NCI-H1436 (cell line): ENCODE measurements around the gene NRK.
"Not testable (repeated sequence)": the region's sequence is repeated elsewhere in the genome, so short reads cannot be mapped to it uniquely, and the experiment has no call there.

Source experiments
- DNase-seq: peaks from one replicate; lab custom pipeline; 2025; lab: John Stamatoyannopoulos, UW

NRK gene, protein sequence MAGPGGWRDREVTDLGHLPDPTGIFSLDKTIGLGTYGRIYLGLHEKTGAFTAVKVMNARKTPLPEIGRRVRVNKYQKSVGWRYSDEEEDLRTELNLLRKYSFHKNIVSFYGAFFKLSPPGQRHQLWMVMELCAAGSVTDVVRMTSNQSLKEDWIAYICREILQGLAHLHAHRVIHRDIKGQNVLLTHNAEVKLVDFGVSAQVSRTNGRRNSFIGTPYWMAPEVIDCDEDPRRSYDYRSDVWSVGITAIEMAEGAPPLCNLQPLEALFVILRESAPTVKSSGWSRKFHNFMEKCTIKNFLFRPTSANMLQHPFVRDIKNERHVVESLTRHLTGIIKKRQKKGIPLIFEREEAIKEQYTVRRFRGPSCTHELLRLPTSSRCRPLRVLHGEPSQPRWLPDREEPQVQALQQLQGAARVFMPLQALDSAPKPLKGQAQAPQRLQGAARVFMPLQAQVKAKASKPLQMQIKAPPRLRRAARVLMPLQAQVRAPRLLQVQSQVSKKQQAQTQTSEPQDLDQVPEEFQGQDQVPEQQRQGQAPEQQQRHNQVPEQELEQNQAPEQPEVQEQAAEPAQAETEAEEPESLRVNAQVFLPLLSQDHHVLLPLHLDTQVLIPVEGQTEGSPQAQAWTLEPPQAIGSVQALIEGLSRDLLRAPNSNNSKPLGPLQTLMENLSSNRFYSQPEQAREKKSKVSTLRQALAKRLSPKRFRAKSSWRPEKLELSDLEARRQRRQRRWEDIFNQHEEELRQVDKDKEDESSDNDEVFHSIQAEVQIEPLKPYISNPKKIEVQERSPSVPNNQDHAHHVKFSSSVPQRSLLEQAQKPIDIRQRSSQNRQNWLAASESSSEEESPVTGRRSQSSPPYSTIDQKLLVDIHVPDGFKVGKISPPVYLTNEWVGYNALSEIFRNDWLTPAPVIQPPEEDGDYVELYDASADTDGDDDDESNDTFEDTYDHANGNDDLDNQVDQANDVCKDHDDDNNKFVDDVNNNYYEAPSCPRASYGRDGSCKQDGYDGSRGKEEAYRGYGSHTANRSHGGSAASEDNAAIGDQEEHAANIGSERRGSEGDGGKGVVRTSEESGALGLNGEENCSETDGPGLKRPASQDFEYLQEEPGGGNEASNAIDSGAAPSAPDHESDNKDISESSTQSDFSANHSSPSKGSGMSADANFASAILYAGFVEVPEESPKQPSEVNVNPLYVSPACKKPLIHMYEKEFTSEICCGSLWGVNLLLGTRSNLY (N-terminal part only)

DNA sequence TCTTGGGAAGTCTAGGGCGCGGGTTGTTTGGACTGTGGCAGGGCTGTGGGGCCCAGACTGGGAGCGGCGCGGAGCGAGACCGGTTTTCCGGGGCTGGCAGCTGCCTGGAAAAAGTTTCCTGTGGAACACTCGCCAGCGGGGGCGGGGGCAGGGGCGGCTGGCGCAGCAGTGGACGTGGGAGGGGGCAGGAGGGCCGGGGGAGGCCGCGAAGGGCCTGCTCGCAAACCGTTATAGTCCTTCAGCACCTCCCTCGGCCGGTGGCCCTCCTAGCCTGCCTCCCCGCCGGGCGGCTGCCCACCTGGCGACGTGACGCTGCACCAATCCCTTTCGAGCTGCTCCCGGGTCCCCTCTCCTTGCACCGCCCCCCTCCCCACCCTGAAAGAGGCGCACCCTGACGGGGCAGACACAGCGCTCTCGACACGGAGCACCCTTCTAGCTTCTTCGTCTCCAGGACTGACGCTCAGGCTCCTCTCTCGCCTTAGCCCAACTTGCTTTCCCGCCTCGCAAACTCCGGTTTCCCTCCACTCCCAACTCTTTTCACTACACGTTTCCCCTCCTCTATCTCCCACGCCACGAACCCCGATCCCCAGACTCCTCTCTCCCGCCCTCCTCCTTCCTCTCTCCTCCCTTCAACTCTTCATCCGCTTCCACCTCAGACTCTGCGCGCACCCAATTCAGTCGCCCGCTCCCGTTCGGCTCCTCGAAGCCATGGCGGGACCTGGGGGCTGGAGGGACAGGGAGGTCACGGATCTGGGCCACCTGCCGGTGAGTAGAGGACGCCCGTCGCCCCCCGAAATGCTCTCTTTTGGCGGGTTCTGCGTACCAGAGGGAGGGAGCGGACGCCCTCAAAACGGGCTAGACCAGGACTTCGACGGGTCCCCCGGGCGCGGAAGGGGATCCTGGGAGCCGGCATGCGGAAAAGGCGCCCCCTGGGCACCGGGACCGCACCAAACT, at the start of gene NRK:
NRK (plus strand) TSS at position 402 of the 954 bp plus-strand sequence; CDS start at position 709, 307 bp downstream.
- DNase-seq, result no peak

DNA sequence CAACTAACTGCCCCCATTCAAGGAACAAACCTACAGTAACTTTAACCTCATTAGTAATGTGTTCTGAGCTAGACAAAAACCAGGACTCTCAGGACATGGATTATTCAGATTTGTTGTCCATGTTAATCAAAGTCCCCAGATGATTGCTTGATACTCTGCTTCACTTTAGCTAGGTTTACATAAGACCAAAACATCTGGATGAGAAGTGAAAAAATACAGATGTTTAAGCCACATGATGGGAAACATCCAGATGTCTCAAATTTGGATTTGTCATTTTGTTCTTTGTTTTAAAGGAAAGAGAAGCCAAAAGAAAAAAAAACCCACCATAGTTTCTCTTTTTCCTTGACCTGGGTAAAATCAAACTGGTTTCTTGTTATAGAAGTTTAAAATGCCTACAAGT, 48.5 kb upstream of the NRK start:
- no peak for DNase-seq

DNA sequence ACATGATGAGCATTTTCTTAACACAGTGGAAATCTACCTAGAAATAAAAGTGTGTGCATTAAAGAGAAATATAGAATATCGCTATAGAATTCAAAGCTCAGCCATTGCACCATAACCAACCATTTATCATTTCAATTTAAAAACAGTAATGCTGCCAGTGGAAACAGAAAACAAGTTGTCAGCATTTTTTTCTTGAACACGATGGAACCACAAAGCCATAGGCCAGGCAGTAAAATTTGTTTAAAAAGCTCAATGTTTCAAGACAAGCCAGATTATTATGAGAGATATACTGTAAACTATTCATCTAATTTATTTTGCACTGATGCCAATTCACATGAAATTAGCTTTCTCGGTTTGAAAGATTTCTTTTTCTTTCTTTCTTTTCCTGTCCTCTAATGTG, 46.7 kb upstream of the NRK start:
- DNase-seq, result no peak

DNA sequence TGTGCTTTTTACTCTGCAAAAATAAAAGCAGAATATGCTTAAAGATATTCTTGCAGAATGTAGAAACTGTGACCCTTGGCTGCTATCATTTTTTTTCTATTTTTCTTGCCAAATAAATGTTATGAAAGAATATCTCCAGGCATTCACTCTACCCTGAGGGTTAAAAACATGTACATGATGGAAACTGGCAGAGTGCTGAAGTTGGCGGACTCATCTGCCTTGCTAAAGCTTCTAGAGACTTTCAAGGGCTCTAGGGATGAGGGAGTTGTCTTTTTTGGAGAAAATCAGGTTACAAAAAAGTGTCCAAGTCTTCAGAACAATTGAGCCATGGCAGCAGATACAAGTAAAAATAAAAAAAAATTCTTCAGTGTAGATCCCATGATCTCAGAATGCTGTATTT, 40.5 kb upstream of the NRK start:
- DNase-seq, result no peak

DNA sequence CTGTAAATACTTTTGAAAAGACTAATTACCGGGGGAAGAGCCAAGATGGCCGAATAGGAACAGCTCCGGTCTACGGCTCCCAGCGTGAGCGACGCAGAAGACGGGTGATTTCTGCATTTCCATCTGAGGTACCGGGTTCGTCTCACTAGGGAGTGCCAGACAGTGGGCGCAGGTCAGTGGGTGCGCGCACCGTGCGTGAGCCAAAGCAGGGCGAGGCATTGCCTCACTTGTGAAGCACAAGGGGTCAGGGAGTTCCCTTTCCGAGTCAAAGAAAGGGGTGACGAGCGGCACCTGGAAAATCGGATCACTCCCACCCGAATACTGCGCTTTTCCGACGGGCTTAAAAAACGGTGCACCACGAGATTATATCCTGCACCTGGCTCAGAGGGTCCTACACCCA, 25.5 kb upstream of the NRK start:
- not testable (repeated sequence) for DNase-seq

DNA sequence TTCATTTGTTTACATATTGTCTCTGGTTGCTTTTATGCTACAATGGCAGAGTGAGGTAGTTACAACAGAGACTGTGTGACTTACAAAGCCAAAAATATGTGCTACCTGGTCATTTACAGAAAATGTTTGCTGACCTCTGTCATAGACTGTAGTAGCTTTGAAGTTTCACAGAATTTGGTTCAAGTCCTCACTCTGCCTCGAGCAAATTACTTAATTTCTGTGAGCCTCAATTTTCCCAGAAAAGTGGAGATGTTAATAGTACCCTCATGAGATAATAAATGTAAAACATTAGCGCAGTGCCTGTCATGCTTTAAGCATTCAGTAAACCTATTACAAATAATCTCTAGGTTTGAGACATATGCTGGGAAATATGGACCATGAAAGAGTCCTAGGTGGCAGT, 18.4 kb upstream of the NRK start:
- DNase-seq, result no peak

DNA sequence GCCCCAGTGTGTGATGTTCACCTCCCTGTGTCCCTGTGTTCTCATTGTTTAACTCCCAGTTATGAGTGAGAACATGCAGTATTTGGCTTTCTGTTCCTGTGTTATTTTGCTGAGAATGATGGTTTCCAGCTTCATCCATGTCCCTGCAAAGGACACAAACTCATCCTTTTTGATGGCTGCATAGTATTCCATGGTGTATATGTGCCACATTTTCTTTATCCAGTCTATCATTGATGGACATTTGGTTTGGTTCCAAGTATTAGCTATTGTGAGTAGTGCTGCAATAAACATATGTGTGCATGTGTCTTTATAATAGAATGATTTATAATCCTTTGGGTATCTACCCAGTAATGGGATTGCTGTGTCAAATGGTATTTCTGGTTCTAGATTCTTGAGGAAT, 16.7 kb upstream of the NRK start:
- DNase-seq, result not testable (repeated sequence)

DNA sequence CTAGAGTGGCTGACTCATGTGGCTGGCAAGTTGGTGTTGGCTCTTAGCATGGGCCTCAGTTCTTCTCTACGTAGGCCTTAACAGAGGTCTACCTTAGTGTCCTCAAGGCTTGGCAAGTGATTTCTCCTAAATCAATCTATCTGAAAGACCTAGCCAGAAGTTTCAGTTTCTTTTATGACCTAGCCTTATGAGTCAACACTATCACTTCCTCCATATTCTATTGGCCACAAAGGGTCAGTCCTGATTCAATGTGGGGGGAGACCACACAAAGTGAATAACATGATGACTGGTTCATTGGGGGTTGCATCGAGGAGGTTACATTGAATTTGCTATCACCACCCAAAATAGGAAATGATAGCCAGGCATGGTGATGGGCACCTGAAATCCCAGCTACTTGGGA, 5.8 kb upstream of the NRK start:
- DNase-seq, result no peak

DNA sequence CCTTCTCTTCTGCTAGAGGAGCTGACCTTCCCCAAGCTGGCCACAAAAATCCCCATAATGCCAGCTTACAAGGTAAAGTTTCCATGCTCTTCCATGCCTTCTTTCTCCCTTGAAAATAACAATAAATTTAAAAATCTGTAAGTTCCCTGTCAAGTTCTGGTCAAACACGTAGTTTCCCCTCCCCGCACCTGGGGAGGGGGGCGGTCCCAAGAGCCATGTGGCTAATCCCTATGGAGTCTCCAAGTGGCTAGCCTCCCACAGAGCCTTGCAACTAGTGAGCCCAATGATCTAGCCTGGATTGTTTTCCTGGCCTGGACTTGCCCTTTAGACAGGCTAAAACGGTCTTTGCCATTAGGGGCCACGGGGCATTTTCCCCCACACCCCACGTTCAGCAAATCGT, 2.1 kb upstream of the NRK start:
- no peak for DNase-seq

DNA sequence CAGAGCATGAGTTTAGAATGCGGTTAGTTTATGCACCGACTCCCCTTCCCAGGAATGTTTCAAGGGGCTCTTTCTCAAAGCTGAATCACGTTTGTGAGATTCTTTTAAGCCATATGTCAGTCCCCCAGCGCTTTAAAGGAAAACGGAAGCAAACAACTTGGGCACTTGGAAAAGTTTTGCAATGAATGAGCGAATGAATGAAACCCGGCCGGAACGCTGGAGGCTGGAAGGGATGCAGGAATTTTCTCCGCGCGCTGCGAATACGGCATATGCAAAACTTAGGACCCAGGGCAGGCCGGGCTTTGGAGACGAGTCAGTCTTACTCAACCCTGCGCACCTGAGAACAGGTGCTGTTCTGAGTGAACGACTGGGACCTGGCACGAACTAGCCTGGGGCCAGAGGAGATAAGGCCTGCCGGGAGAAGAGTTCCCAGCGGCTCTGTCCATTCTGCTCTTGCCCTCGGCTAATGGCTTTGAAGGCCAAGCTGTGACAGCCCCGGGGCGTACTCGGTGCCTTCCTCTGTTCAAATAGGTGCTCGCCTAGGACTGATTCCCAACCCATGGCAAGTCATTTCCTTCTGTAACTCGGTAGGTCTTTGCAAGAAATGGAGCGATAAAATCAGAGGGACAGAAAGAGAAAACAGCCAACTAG, 743 bp upstream of the NRK start:
- DNase-seq, result no peak

DNA sequence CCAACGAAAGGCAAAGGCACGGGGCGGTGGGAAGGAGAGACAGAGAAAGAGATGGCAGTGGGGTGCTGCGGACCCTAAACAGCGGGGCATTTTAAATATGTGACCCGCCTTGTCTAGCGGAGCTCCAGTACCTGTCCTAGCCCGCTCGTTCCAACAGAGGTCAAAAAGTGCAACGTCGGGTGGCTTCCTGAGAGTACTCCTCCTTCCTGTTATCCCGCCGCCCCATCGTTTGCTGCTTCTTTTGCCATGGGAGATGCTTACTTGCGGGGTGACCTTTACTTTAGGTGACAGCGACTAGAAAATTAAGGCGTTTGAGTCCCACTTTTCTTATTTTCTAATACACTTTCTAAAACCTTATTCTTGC, 735 bp downstream of the NRK start:
- DNase-seq, result no peak

DNA sequence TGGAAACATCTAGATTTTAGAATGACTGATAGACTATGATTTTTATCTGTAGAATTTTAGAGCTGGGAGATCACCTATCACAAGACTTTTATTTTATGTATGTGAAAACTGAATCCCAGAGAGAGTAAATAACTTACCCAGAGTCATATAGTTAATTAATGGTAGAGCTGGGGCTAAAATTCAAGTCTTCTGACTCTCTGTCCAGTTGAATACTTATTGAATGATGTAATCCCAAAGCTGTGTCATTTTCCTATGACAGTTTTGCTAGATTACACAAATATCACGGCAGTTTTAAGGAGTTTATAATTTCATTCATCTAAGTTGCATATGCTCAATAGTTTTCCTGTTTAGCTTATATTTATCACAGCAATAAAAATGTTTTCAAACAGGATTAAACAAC, 6.7 kb downstream of the NRK start:
- no peak for DNase-seq

DNA sequence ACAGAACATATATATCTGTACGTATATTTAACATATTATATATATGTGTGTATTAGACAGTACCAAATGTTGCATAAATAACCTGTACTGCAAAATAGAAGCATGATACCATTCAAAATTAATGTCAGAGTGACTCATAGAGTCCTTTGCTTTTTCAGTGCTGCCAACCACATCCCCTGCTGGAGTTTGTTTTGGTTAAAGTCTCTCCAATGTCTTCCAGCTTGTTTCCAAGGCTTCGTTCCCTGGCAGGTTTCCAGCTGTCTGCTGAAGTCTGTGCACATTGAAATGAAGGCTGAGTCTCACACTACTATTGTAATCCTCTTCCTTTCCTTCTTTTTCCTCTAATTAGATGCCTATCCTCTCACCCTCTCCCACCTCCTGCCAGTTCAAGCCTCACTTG, 14.9 kb downstream of the NRK start:
- no peak for DNase-seq

DNA sequence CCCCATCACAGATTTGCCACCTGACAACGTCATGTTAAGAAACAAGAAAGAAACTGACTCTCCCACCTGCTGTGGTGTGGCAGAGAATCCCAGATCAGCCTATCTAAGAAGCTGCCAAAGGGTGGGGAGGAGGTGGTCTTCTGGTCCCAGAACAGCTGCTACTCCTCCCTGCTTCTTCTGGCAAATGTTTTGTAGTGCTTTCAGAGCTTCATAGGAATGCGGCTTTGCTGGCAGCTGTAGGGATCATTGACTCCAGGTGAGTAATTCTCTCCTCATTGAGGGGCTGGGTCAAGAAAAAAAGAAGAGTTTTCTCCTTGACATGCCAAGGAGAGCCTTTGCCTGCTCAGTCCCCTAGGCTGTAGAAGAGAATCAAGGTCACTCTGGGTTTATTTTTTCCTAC, 23.3 kb downstream of the NRK start:
- DNase-seq, result no peak

DNA sequence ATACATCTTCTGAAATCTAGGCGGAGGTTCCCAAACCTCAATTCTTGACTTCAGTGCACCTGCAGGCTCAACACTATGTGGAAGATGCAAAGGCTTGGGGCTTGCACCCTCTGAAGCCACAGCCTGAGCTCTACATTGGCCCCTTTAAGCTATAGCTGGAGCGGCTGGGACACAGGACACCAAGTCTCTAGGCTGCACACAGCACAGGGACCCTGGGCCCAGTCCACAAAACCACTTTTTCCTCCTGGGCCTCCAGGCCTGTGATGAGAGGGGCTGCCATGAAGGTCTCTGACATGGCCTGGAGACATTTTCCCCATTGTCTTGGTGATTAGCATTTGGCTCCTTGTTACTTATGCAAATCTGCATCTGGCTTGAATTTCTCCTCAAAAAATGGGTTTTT, 27.8 kb downstream of the NRK start:
- DNase-seq, result not testable (repeated sequence)

DNA sequence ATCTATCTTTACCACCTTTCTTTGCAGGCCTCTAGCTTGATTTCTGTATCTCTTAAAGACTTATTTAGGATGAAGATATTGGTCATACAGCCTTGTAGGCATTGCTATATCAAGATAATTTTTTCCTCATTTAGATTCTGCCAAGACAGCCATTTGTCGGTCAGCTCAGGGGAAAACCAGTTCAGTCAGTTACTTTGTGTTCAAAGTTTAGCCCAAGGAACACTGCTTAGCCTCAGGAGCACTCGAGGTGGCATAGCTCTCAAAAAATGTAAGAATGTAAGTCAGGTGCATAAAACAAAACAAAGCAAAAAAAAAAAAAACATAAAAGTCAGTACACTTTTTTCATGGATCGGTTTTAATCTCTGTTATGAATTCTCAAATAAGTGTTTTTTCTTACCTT, 43.4 kb downstream of the NRK start:
- no peak for DNase-seq

DNA sequence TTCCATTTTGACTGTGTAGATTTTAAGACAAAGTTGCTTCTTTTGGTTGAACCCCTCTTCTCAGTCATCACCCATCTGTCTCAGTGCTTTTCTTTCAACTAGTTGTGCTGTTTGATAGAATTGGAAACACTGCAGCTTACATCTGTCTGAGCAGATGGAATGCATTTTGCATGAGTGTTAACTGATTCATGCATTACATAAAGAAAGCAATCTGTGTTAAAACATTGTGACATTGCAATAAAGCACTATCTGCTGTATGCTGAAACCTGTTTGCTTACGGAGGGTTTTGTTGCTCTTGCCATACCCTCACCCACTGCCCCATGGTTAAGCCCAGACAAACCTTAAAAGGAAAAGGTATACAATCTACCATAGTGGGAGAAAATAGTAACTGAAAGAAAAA, 47.4 kb downstream of the NRK start:
- DNase-seq, result no peak

DNA sequence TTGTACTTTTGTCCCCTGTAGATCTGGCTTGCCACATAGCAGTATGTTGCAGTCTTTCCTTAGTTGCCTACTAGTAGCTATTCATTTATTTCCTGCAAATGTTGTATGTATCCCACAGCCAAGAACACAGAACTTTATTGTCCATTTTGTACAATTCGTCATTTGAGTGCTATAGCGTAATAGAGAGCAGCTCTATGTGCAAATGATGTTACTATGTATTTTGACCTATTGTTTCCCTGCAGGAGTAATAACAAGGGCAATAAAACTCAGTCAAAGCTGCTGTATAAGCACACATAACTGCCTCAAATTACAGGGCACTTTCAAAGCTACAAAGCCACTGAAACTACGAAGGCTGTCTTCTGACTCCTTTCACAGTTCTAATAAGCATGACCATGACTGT, 48.1 kb downstream of the NRK start:
- no peak for DNase-seq

DNA sequence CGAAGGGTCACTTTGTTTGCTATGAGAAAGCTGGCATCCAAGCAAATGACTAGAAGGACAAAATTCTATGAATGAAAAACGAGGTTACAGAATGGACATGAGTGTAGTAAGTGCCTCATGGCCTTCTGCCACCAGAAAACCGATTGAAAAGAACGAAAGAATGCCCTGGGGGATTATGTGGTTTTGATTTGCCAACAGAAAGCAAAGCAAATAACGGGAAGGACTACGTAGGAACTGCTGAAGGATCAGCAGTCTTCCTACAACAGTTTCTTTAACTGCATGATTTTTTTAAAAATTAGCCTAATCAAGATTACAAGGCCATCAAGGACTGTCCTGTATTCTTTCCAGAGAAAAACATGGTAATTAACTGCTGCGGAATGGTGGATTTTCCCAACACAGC, 50.6 kb downstream of the NRK start:
- DNase-seq, result no peak

DNA sequence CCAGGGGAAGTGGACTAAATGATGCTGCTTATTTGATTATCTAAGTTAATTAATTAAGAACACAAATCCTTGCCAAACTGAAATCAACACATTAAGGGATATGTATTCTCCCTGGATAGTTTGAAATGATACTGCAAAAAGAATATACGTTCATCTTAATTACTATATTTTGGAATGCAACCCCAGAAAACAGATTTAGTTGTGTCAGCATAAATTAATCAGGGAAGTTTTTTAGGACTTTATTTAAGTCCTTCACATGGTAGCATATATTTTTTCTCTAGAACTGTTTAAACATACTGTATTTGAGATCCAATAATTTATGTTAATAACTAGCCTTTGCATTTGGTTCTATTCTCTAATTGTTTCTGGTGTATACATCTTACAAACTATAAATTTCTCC, 52.5 kb downstream of the NRK start:
- no peak for DNase-seq

DNA sequence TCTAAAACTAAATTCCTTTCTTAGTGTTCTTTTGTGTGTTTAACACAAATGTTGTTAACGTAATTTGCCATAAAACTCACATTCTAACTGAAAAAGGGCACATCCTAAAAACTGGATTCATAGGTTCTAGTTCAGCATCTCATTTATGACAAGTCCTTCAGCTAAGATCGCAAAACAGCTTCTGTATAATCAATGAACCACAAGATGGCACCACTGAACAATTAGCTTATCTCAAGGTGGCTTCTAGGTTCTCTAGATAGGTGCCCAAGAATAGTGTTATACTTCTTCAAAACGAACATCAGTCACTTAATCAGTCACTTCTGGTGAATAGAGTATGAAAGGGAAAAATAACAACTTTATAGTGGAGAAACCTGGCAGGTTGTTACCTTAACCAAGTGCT, 54.3 kb downstream of the NRK start:
- peak; percentile 3 for DNase-seq
